Thoracic aorta (tissue), 2 donors: ENCODE data around the gene PRDM15. TPM values are rescaled to one million over a fixed set of nuclear protein-coding genes. Genes with fewer than 3 reads are reported as not detected.

ENCODE experiments used
- ATAC-seq: fragments of 150-250 bp; one replicate; pipeline ENCODE4 v1.8.0; 2017; ENCODE audit warnings: low read depth; ENCODE audit not compliant: insufficient number of reproducible peaks, low FRiP score
- DNase-seq: peaks from one replicate; pipeline ENCODE4 v3.0.0-alpha.2; 2020; ENCODE audit warnings: low spot score
- H3K27ac ChIP-seq, 2 donors: fragments of 200-600 bp; sonication (generic); 1 replicate in 1 of 2; 2 replicates in 1 of 2; pipeline ENCODE4 v1.5.1; 2016; ENCODE audit warnings: mild to moderate bottlenecking in 2 of 2, moderate library complexity in 2 of 2
- H3K27me3 ChIP-seq: fragments of 200-600 bp; sonication (generic); replicated peaks from 2 replicates; pipeline ENCODE4 v1.6.0; 2016; ENCODE audit warnings: mild to moderate bottlenecking; ENCODE audit not compliant: insufficient read depth
- H3K36me3 ChIP-seq: fragments of 200-600 bp; sonication (generic); one replicate; pipeline ENCODE4 v1.5.1; 2016
- H3K4me1 ChIP-seq, 2 donors: fragments of 200-600 bp; sonication (generic); 1 replicate in 1 of 2; 2 replicates in 1 of 2; pipeline versions ENCODE4 v1.5.1 to v1.6.0; 2016; ENCODE audit warnings: low read depth in 2 of 2, mild to moderate bottlenecking in 1 of 2; ENCODE audit not compliant: control insufficient read depth in 1 of 2
- H3K4me3 ChIP-seq: fragments of 200-600 bp; sonication (generic); 2 replicates; pipeline ENCODE4 v1.5.1; 2016; ENCODE audit warnings: mild to moderate bottlenecking
- H3K9me3 ChIP-seq: fragments of 200-600 bp; sonication (generic); 2 replicates; pipeline ENCODE4 v1.5.1; 2016
- CTCF ChIP-seq: fragments of 200-600 bp; sonication (generic); IDR thresholded peaks from one replicate; pipeline ENCODE4 v1.5.1; 2019; ENCODE audit warnings: antibody characterized with exemption
- total RNA-seq, 2 donors: library from RNA; depleted of rRNA; stranded (reverse); fragments of >200 nt; gene quantifications; one replicate each; pipeline versions ENCODE4 v1.1.0 to v1.2.3, GENCODE V29; 2016

The PRDM15 gene
- total RNA-seq, 2 donors from 2014 or later, result 9.0 to 14.9 TPM

- no peak for TF ChIP-seq CTCF
- peaks cover 3 to 20% of the 10 kb centered on the region in 2 donors for H3K4me1 ChIP-seq
- no peaks in the 10 kb centered on the region for H3K9me3 ChIP-seq
- H3K4me3 ChIP-seq, result no peak overlapping the region
- H3K27ac ChIP-seq, result no peak overlapping the region
- H3K27me3 ChIP-seq, result no peaks in the 10 kb centered on the region
- DNase-seq, result no peak
- ATAC-seq, result no peak
- H3K36me3 ChIP-seq, result no peaks in the 10 kb centered on the region
These were observed 119.8 kb downstream of the PRDM15 start for GRCh38 chr21:41759214-41759840.

GRCh38 chr21:41758550-41758949, 120.6 kb downstream of the PRDM15 start:
- Histone ChIP-seq H3K36me3 (no peaks in the 10 kb centered on the region), H3K27me3 (no peaks in the 10 kb centered on the region), H3K4me3 (no peak overlapping the region), H3K4me1 (peaks cover 3 to 20% of the 10 kb centered on the region in 2 donors), H3K27ac (no peak overlapping the region), H3K9me3 (no peaks in the 10 kb centered on the region)
- no peak for TF ChIP-seq CTCF
- DNase-seq, result no peak
- ATAC-seq, result no peak

DNA sequence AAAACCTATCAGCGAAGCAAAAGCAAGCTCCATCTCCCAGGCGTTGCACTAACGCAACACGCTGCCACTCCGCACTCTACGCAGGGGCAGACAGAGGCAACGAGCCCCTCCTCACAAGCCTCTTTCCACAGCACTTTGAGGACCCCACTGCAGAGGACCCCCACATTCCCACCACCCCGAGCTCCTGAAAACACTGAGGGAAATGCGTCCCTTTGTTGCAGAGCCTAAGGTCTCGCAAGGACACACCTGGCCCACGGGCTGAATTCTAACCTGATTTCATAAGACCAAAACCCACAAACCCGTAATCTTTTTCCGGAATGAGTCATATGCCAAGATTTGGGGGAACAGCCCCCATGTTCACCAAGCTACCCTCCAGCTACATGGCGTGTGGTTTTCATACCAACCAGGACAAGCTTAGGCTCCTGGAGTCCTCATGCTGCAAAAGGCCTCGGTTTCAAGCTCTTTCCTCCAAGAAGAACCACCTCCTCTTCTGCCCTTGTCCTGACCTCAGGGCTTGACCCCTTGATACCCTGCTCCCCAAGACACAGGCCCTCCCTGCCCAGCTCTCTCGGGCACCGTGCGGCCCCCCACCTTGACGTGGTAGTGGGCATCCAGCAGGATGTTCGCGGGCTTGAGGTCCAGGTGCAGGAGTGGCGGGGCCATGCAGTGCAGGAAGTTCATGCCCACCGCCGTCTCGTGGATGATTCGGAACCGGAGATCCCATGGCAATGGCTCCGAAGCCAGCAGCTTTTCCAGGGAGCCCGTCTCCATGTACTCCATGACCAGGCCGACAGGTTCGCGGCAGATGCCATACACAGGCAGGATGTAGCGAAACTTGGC, 123.0 kb downstream of the PRDM15 start:
- H3K9me3 ChIP-seq, result no peaks in the 10 kb centered on the region
- no peak for ATAC-seq
- no peak overlapping the region for H3K4me3 ChIP-seq
- H3K27ac ChIP-seq, result no peak overlapping the region
- no peaks in the 10 kb centered on the region for H3K27me3 ChIP-seq
- no peaks in the 10 kb centered on the region for H3K36me3 ChIP-seq
- TF ChIP-seq CTCF, result no peak
- no peak for DNase-seq
- peaks cover 0 to 4% of the 10 kb centered on the region in 2 donors for H3K4me1 ChIP-seq

DNA sequence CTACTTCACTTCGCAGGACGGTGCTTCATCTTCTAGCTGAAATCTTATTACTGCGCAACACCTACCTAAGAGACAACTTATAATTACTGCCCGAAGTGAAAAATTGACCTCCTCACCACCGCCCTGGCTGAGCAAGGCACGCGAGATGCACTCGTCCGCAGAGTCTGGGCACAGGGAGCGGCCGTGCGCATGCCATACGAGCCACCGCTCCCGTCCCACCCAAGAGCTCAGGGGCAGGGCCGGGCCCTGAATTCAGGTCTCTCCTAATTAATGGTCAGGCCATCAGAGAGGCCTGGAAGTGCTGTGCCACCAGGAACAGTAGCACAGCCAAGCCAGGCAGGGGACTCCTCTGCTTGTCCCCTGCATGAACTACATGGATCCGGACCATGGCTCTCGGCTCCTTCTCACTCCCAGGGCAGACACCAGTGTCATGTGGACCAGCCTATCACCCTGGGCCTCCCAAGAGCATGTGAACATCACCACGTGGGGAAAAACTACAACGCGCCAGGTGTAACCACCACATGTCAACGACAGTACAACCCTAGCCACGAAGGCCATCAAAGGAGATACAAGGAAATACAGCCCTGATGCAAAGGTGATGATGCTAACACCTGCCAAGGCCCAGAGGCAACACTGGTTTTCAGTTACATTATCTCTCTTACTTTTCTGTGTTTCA, 123.7 kb downstream of the PRDM15 start:
- TF ChIP-seq CTCF, result no peak
- ATAC-seq, result no peak
- DNase-seq, result no peak
- no peak overlapping the region for H3K4me3 ChIP-seq
- H3K27me3 ChIP-seq, result no peaks in the 10 kb centered on the region
- no peak overlapping the region for H3K27ac ChIP-seq
- H3K4me1 ChIP-seq, result no peaks in the 10 kb centered on the region
- H3K9me3 ChIP-seq, result no peaks in the 10 kb centered on the region
- no peaks in the 10 kb centered on the region for H3K36me3 ChIP-seq

DNA sequence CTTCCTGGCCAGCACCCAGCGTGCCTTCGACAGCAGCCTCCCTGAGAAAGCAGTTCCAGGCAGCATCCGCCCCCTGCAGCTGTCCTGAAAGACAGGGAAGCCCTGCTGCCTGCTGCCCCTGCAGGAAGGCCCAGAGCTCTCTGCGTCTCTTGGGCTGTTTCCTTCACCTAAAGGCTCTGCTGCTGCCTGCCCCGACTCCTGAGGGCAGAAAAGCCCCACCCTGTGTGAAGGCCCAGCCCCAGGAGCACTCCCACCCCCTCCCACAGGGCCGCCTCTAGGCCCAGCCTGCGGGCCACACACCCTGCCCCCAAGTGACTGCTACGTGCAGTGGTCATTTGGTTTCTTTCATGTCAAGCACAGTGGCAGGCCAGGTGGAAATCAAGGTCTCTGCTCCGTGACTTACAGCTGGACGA, 124.7 kb downstream of the PRDM15 start:
- H3K27ac ChIP-seq, result no peak overlapping the region
- no peaks in the 10 kb centered on the region for H3K4me1 ChIP-seq
- no peaks in the 10 kb centered on the region for H3K36me3 ChIP-seq
- H3K27me3 ChIP-seq, result no peaks in the 10 kb centered on the region
- H3K9me3 ChIP-seq, result no peaks in the 10 kb centered on the region
- H3K4me3 ChIP-seq, result no peak overlapping the region
- no peak for ATAC-seq
- DNase-seq, result no peak
- no peak for TF ChIP-seq CTCF
